Activated naive CD8-positive, alpha-beta T cell (primary cell): ENCODE results near the gene ICAM2.
"Not testable (repeated sequence)": the region's sequence is repeated elsewhere in the genome, so short reads cannot be mapped to it uniquely, and the experiment has no call there.

Source experiments
- H3K27ac Mint-ChIP-seq: one replicate; pipeline ENCODE4 v1.8.0; 2021; ENCODE audit warnings: mixed read lengths
- H3K27me3 Mint-ChIP-seq: one replicate; pipeline ENCODE4 v1.8.0; 2021; ENCODE audit warnings: mixed read lengths
- H3K36me3 Mint-ChIP-seq: one replicate; pipeline ENCODE4 v1.8.0; 2021; ENCODE audit warnings: mixed read lengths
- H3K4me1 Mint-ChIP-seq: one replicate; pipeline ENCODE4 v1.8.0; 2021; ENCODE audit warnings: low read depth, mixed read lengths
- H3K4me3 Mint-ChIP-seq: one replicate; pipeline ENCODE4 v1.8.0; 2021; ENCODE audit warnings: mild to moderate bottlenecking, mixed read lengths
- H3K9me3 Mint-ChIP-seq: one replicate; pipeline ENCODE4 v1.8.0; 2021; ENCODE audit warnings: low read depth, mixed read lengths

ICAM2 gene

DNA sequence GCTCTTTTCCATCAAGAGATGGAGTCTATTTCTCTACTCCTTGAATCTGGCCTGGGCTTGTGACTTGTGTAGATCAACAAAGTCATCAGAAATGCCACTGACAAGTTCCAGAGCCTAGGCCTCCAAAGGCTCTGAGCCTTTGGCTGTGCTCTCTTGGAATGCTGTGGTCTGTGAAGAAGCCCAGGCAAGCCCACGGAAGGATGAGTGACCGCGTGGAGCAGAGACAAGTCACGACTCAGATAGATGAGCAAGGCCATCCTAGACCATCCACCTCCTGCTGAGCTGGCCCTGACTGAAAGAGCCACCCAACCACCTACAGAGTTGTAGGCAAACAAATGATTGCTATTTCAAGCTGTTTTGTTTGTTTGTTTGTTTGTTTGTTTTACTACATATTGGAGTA lies 11.6 kb upstream of the ICAM2 start:
- no peak overlapping the region for H3K27ac Mint-ChIP-seq
- H3K36me3 Mint-ChIP-seq: no peaks in the 10 kb centered on the region
- no peak overlapping the region for H3K4me3 Mint-ChIP-seq
- peaks cover 10% of the 10 kb centered on the region for H3K4me1 Mint-ChIP-seq
- H3K9me3 Mint-ChIP-seq: no peaks in the 10 kb centered on the region
- no peaks in the 10 kb centered on the region for H3K27me3 Mint-ChIP-seq

DNA sequence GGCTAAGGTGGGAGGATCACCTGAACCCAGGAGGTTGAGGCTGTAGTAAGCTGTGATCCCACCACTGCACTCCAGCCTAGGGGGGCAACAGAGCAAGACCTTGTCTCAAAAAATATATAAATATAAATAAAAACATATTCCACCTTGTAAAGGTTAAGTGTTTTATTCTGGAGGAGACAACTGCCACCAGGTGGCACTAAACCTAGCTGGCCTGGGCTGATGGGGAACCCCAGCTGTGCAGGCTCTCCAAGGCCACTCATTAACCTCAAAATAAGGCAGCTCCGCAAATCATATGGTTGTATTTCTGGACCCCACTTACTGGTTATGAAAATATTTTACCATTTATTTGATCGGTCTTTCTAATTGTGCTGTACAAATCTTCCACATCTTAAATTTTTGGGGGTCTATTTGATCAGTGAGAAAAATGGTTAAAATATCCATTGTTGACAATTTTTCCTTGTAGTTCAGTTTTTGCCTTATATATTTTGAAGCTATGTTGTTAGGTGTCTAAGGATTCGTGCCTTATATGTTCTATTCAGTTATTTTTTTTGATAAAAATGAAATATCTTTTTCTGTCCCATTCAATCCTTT lies 8.5 kb upstream of the ICAM2 start:
- Mint-ChIP-seq H3K36me3 (no peaks in the 10 kb centered on the region), H3K27me3 (no peaks in the 10 kb centered on the region), H3K4me1 (peaks cover 33% of the 10 kb centered on the region), H3K27ac (no peak overlapping the region), H3K9me3 (no peaks in the 10 kb centered on the region), H3K4me3 (no peak overlapping the region)

DNA sequence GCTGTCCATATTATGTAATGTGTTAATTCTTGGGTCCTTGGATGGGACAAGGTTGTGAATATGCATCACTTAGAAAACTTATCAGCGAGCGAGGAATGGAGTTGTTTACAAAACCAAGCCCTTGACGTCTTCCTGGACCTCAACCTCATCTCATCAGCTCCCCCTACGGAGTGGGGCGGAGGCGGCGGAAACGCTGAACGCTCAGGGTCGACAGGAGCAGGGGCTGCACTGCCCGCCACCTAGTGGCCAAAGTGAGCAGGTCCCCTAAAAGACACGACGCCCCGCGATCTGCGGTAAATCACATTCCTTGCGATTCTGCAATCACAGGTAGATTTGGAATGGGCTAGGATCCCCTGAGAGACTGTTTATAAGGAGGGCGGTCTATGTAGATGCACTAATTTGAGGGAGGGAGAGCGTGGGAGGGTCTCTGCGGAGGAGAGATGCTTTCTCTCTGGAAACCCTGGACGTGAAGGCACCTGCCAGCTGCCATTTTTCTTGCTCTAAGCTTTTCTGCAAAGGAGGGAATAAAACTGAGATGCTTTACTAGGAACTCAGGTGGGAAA lies 5.4 kb upstream of the ICAM2 start:
- Mint-ChIP-seq H3K4me3 (peak overlapping the region; percentile 81), H3K27me3 (no peaks in the 10 kb centered on the region), H3K9me3 (no peaks in the 10 kb centered on the region), H3K36me3 (no peaks in the 10 kb centered on the region), H3K27ac (peak overlapping the region; percentile 83), H3K4me1 (peaks cover 59% of the 10 kb centered on the region)

DNA sequence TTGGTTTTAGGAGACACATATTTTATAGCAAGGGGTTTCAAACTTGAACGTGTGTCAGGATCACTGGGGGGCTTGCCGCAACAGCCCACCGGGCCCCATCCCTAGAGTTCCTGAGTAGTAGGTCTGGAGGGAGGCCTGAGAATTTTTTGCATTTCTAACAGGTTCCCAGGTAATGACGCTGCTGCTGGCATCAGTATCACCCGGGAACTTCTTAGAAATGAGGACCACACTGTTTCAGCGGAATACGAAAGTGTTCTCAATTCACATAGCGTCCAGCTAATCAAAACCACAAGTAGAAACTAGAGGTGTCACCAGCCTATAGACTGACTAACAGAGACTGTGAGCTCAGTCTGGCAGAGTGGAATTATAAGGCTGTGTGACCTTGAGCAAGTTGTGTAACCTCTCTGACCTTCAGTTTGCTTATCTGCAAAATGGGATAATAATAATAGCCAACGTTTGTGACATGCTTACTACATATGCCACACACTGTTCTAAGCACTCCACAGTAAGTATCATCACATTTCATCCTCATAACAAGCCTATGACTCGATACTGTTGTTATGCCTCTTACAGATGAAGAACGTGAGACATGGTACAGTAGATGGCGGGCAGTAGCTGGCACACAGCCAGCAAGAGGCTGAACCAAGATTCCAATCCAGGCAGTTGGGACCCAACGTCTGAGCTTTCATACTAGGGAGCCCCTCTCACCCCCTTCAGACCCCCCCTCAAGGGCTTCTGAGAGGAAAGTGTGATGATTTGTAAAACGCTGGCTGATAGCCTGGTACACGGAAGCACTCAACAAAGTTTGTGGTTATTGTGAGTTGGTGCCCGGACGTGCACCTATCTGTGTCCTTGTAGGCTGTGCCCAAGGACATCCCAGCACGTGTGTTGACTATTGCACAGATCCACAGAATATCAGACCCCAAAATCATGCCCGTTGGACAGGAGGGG lies 4.6 kb upstream of the ICAM2 start:
- Mint-ChIP-seq H3K4me1 (peaks cover 64% of the 10 kb centered on the region), H3K4me3 (peak overlapping the region; percentile 81), H3K27me3 (no peaks in the 10 kb centered on the region), H3K9me3 (no peaks in the 10 kb centered on the region), H3K27ac (peak overlapping the region; percentile 83), H3K36me3 (no peaks in the 10 kb centered on the region)

DNA sequence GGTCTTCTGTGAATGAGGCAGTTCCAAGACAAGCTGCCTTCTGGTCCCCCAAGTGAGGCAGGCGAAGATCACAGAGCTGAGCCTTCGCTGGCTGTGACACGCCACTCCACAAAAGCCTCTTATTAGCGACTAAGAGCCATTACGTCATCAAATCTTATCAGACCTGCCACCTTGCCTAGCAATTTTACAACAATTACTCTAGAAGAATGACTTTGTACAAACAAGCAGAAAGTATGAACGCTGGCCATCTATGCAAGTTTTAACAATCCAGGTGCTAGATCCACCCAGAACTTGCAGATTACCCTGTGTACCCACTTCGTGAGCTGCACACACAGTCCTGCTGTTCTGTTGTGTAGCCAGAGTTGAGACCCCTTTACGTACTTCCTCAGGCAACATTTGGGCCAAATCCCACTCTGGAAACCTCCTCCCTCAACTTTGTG lies 3.8 kb upstream of the ICAM2 start:
- no peaks in the 10 kb centered on the region for H3K9me3 Mint-ChIP-seq
- H3K4me1 Mint-ChIP-seq: peaks cover 68% of the 10 kb centered on the region
- H3K27me3 Mint-ChIP-seq: no peaks in the 10 kb centered on the region
- no peaks in the 10 kb centered on the region for H3K36me3 Mint-ChIP-seq
- H3K4me3 Mint-ChIP-seq: no peak overlapping the region
- H3K27ac Mint-ChIP-seq: peak overlapping the region; percentile 83

DNA sequence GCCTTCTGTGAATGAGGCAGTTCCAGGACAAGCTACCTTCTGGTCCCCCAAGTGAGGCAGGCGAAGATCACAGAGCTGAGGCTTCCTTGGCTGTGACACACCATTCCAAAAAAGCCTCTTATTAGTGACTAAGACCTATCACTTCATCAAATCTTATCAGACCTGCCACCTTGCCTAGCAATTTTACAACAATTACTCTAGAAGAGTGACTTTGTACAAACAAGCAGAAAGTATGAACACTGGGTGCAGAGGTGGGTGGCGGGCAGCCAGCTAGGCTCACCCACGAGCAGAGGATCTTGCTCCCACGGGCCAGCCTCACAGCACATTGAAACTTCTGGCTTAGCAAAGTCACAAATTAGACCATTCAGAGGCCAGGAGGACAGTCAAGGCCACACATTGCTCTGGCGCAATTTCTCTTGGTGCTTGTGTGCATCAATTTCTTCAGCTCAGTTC lies 2.2 kb upstream of the ICAM2 start:
- H3K9me3 Mint-ChIP-seq: no peaks in the 10 kb centered on the region
- no peaks in the 10 kb centered on the region for H3K27me3 Mint-ChIP-seq
- peaks cover 76% of the 10 kb centered on the region for H3K4me1 Mint-ChIP-seq
- peaks cover 1% of the 10 kb centered on the region for H3K36me3 Mint-ChIP-seq
- H3K4me3 Mint-ChIP-seq: peak overlapping the region; percentile 70
- peak overlapping the region; percentile 94 for H3K27ac Mint-ChIP-seq

DNA sequence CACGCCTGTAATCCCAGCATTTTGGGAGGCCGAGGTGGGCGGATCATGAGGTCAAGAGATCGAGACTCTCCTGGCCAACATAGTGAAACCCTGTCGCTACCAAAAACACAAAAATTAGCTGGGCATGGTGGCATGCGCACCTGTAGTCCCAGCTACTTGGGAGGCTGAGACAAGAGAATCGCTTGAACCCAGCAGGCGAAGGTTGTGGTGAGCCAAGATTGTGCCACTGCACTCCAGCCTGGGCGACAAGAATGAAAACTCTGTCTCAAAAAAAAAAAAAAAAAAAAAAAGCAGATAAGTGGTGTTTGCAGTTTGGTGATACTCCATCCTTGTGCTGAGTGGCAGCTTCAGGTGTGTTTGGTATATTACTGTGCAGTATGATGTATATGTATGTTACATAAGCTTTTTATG lies 877 bp downstream of the ICAM2 start:
- peak overlapping the region; percentile 96 for H3K4me3 Mint-ChIP-seq
- H3K4me1 Mint-ChIP-seq: peaks cover 80% of the 10 kb centered on the region
- not testable (repeated sequence) for H3K9me3 Mint-ChIP-seq, H3K36me3 Mint-ChIP-seq, H3K27me3 Mint-ChIP-seq
- H3K27ac Mint-ChIP-seq: peak overlapping the region; percentile 99

DNA sequence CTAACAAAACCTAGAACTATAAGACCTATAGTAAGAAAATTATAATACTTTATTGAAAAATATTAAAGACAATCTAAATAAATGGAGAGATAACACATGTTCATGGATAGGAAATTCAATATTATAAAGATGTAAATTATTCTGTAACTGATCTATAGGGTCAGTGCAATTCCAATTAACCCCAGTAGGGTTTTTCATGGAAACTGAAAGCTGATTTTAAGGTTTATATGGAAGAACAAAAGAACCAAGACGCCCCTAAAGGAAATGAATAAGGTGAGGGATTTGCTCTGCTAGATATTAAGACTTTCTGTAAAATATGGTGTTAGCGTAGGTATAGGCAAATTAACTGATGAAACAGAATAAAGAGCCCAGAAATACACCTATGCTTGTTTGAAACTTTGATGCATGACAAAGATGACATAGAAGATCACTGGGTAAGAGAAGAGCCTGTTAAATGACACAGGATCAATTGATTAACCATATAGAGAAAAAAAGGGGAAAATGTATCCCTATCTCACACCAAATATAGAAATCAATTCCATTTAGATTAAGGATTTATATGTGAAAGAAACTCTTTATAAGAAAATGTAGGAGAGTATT lies 3.0 kb downstream of the ICAM2 start:
- H3K36me3 Mint-ChIP-seq: peaks cover 7% of the 10 kb centered on the region
- no peaks in the 10 kb centered on the region for H3K9me3 Mint-ChIP-seq
- H3K27ac Mint-ChIP-seq: peak overlapping the region; percentile 92
- H3K4me1 Mint-ChIP-seq: peaks cover 80% of the 10 kb centered on the region
- H3K4me3 Mint-ChIP-seq: peak overlapping the region; percentile 96
- H3K27me3 Mint-ChIP-seq: no peaks in the 10 kb centered on the region

DNA sequence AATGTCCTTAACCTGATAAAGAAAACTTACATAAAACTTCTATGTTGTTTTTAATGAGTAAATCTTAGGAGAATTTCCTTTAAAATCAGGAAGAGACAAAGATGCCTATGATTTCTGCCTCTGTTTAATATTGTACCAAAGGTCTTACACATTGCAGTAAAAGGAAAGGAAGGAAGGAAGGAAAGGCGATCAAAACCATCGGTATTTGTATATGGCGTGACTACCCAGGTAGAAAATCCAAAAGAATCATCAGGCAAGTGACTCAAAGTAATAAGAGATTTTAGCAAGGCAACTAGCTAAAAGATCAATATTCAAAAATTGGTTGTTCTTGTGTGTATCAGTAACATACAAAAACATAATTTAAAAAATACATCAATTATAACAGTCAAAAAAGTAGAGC lies 3.5 kb downstream of the ICAM2 start:
- no peaks in the 10 kb centered on the region for H3K27me3 Mint-ChIP-seq
- H3K36me3 Mint-ChIP-seq: peaks cover 8% of the 10 kb centered on the region
- peaks cover 76% of the 10 kb centered on the region for H3K4me1 Mint-ChIP-seq
- H3K27ac Mint-ChIP-seq: peak overlapping the region; percentile 87
- H3K9me3 Mint-ChIP-seq: no peaks in the 10 kb centered on the region
- peak overlapping the region; percentile 96 for H3K4me3 Mint-ChIP-seq

DNA sequence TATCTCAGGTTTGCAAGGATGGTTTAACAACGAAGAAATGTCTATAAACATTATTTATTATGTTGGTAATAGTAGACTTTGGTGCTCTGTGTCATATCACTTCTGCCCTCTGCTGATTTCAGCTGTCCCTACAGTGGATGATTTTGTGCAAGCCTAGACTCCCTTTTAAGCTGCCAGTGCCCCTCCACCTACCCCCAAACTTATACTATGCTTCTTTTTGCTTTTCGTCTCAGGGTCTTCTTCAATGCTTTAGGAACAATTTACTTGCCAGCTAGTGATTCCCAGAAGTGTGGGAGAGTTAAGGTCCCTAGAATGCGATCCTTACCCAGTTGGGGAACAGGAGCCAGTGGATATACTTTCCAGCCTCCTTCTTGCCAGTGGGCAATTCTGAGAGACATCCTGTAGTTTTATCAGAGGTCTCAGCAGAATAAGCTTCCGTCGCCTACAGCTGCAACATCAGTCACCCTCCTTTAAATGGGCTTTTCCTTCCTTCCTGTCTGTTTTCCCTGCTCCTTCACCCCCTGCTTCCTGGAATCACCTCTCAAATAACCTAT lies 4.1 kb downstream of the ICAM2 start:
- H3K36me3 Mint-ChIP-seq: peaks cover 11% of the 10 kb centered on the region
- no peaks in the 10 kb centered on the region for H3K9me3 Mint-ChIP-seq
- H3K4me1 Mint-ChIP-seq: peaks cover 79% of the 10 kb centered on the region
- peak overlapping the region; percentile 87 for H3K27ac Mint-ChIP-seq
- H3K27me3 Mint-ChIP-seq: no peaks in the 10 kb centered on the region
- H3K4me3 Mint-ChIP-seq: peak overlapping the region; percentile 96

DNA sequence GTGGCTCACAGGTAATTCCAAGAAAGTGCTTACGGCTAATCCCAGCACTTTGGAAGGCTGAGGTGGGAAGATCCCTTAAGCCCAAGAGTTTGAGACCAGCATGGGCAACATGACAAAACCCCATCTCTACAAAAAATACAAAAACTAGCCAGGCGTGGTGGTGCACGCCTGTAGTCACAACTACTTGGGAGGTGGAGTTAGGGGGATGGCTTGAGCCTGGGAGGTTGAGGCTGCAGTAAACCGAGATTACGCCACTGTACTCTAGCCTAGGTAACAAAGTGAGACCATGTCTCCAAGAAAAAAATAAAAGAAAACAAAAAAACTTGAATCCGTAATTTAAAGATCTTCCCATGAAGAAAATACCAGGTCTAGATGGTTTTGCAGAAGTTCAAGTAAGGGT lies 5.0 kb downstream of the ICAM2 start:
- no peaks in the 10 kb centered on the region for H3K9me3 Mint-ChIP-seq
- H3K4me1 Mint-ChIP-seq: peaks cover 79% of the 10 kb centered on the region
- peaks cover 11% of the 10 kb centered on the region for H3K36me3 Mint-ChIP-seq
- H3K4me3 Mint-ChIP-seq: peak overlapping the region; percentile 81
- peak overlapping the region; percentile 93 for H3K27ac Mint-ChIP-seq
- no peaks in the 10 kb centered on the region for H3K27me3 Mint-ChIP-seq

DNA sequence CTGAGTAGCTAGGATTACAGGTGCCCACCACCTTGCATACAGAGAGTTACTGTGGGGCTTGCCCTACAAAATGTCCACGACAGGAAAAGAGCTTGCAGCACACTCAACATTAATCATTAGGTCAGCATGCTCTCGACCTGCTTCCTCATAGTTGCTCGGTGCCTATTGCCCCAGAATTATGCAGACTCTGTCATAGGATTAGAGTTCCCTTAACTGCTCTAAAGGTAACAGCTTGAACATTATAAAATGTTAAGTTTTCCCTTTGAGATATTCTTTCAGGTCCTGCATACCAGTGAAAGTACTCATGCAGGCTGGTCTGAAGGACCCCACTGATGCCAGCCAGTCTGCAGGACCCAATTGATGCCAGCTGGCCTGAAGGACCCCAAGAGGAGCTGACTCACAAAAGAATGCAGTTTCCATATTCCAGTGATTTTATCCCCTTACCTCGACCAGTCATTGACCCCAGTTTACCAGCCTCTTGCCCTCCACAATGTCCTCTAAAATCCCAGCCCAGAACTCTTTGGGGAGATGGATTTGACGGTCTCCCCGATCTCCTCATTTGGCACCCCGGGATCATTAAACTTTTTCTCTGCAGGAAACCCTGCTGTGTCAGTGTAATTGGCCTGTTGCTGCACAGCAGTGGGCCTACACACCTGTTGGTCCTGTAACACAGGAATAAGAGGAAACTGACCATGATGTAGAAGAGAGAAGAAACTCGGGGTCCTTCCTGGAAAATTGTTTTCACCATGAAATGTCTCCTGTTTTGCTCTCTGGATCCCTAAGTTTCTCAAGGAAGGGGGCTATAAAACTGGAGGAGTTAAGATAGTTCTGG lies 10.6 kb downstream of the ICAM2 start:
- Mint-ChIP-seq H3K36me3 (peaks cover 4% of the 10 kb centered on the region), H3K27me3 (no peaks in the 10 kb centered on the region)

DNA sequence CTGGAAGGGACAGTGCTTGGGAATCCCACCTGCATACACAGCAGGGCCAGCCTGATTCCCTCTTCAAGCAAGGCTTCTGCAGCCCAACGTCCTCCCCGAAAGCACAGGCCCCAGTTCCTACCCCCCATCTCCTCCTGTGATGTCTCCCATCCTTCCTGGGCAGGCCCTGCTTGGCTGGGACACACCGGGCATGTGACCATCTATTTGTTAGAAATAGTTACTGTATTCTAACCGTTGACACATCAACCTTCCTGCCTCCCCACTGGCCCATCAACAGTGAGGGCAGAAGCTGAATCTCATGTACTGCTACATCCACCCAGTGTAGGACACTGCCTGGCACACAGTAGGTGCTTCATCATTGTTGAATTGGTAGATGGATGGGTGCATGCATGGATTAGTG lies 11.6 kb downstream of the ICAM2 start:
- H3K4me3 Mint-ChIP-seq: no peak overlapping the region

More for the DNA sequence above, 10.6 kb downstream of the ICAM2 start:
- Mint-ChIP-seq H3K27ac (peak overlapping the region; percentile 2), H3K9me3 (no peaks in the 10 kb centered on the region), H3K4me1 (peaks cover 73% of the 10 kb centered on the region), H3K4me3 (no peak overlapping the region)

DNA sequence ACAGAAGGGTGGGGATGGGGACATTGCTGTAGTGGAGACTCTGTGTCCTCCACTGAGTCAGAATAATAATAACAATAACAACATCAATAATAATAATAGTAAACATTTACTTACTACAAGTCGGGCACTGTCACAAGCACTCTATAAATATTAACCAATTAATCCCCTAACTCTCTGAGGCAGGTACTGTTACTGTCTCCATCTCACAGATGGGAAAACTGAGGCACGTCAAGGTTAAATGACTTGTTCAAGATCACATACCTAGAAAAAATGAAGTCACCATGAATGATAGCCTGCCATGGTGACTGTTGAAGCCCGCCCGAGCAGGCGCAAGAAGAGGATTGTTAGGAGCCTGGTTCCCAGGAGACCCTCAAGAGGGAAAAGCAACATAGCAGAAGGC lies 12.1 kb downstream of the ICAM2 start:
- Mint-ChIP-seq H3K36me3 (peaks cover 4% of the 10 kb centered on the region), H3K4me3 (no peak overlapping the region), H3K4me1 (peaks cover 62% of the 10 kb centered on the region), H3K9me3 (no peaks in the 10 kb centered on the region), H3K27ac (peak overlapping the region; percentile 6), H3K27me3 (no peaks in the 10 kb centered on the region)

More for the DNA sequence above, 11.6 kb downstream of the ICAM2 start:
- peak overlapping the region; percentile 68 for H3K27ac Mint-ChIP-seq
- H3K4me1 Mint-ChIP-seq: peaks cover 66% of the 10 kb centered on the region
- H3K9me3 Mint-ChIP-seq: no peaks in the 10 kb centered on the region
- H3K36me3 Mint-ChIP-seq: peaks cover 4% of the 10 kb centered on the region
- H3K27me3 Mint-ChIP-seq: no peaks in the 10 kb centered on the region
